WTC11 (cell line): ENCODE results near the gene KCTD3.

Experiments used
- ATF1 ChIP-seq: sonication (generic); formaldehyde crosslinking; IDR thresholded peaks from 2 replicates; pipeline ENCODE4 v1.8.1; 2023; ENCODE audit warnings: mild to moderate bottlenecking, moderate library complexity, missing genetic modification reagents
- CTCF ChIP-seq: fragments of 200-600 bp; IDR thresholded peaks from 2 replicates; pipeline ENCODE4 v1.8.0; 2022; ENCODE audit warnings: antibody characterized with exemption
- ELF4 ChIP-seq: sonication (generic); formaldehyde crosslinking; IDR thresholded peaks from 2 replicates; pipeline ENCODE4 v1.8.1; 2022; ENCODE audit warnings: low read depth, mild to moderate bottlenecking, moderate library complexity, missing genetic modification reagents
- FOXJ3 ChIP-seq: sonication (generic); formaldehyde crosslinking; IDR thresholded peaks from 2 replicates; pipeline ENCODE4 v1.9.0; 2021; ENCODE audit warnings: missing genetic modification reagents, mild to moderate bottlenecking, borderline replicate concordance
- GRHL2 ChIP-seq: fragments of 250-450 bp; sonication (Bioruptor Pico); IDR thresholded peaks from 2 replicates; pipeline ENCODE4 v1.8.0; 2022; ENCODE audit warnings: mild to moderate bottlenecking, moderate library complexity; ENCODE audit not compliant: insufficient replicate concordance, severe bottlenecking
- IRF2 ChIP-seq: sonication (generic); formaldehyde crosslinking; IDR thresholded peaks from 2 replicates; pipeline ENCODE4 v1.8.0; 2022; ENCODE audit warnings: low read depth, missing genetic modification reagents, borderline replicate concordance
- JUN ChIP-seq: sonication (generic); formaldehyde crosslinking; IDR thresholded peaks from 2 replicates; pipeline ENCODE4 v1.8.0; 2023; ENCODE audit warnings: mild to moderate bottlenecking, missing genetic modification reagents
- MAX ChIP-seq: sonication (generic); formaldehyde crosslinking; IDR thresholded peaks from 2 replicates; pipeline ENCODE4 v1.8.0; 2022; ENCODE audit warnings: mild to moderate bottlenecking, missing genetic modification reagents
- NR2C2 ChIP-seq: sonication (generic); formaldehyde crosslinking; IDR thresholded peaks from 2 replicates; pipeline ENCODE4 v1.8.0; 2022; ENCODE audit warnings: mild to moderate bottlenecking, missing genetic modification reagents
- ZBTB43 ChIP-seq: sonication (generic); formaldehyde crosslinking; IDR thresholded peaks from 2 replicates; pipeline ENCODE4 v1.8.1; 2023; ENCODE audit warnings: mild to moderate bottlenecking, missing genetic modification reagents
- ZNF138 ChIP-seq: sonication (generic); formaldehyde crosslinking; conservative IDR thresholded peaks from 2 replicates; pipeline ENCODE4 v1.8.1; 2022; ENCODE audit warnings: mild to moderate bottlenecking, moderate library complexity, missing genetic modification reagents
- ZNF281 ChIP-seq: sonication (generic); formaldehyde crosslinking; IDR thresholded peaks from 2 replicates; pipeline ENCODE4 v1.8.0; 2023; ENCODE audit warnings: mild to moderate bottlenecking, missing genetic modification reagents
- ZNF423 ChIP-seq: fragments of 250-450 bp; sonication (Bioruptor Pico); IDR thresholded peaks from 2 replicates; pipeline ENCODE4 v2.1.2; 2022; ENCODE audit warnings: mild to moderate bottlenecking, moderate library complexity

GRCh38 chr1:215640429-215641148, 73.5 kb downstream of the KCTD3 start:
- no peak for TF ChIP-seq CTCF
- TF ChIP-seq ZNF281 (CRISPR knock-in tag) = no peak
- TF ChIP-seq FOXJ3 (CRISPR knock-in tag) = no peak
- TF ChIP-seq ZBTB43 (CRISPR knock-in tag) = no peak
- no peak for TF ChIP-seq GRHL2 (CRISPR knock-in tag)
- TF ChIP-seq ELF4 (CRISPR knock-in tag) = no peak
- TF ChIP-seq NR2C2 (CRISPR knock-in tag) = no peak
- no peak for TF ChIP-seq JUN
- no peak for TF ChIP-seq ZNF423
- no peak for TF ChIP-seq IRF2 (CRISPR knock-in tag)
- TF ChIP-seq ZNF138 (CRISPR knock-in tag) = no peak
- no peak for TF ChIP-seq ATF1 (CRISPR knock-in tag)
- no peak for TF ChIP-seq MAX (CRISPR knock-in tag)
